HG02798 (cell line): ENCODE measurements around the gene PPP2R2D.
"Not testable (repeated sequence)": the region's sequence is repeated elsewhere in the genome, so short reads cannot be mapped to it uniquely, and the experiment has no call there.

Experiments used
- ATAC-seq: cut with Tn5 transposase; IDR thresholded peaks from one replicate; pipeline ENCODE4 v1.9.1; 2021; ENCODE audit warnings: mild to moderate bottlenecking; ENCODE audit not compliant: unreplicated experiment, poor library complexity

PPP2R2D gene

GRCh38 chr10:131943021-131943814 is 42.4 kb downstream of the PPP2R2D start:
- no peak for ATAC-seq

- no peak for ATAC-seq
These were observed 43.6 kb downstream of the PPP2R2D start for GRCh38 chr10:131944412-131944811.

GRCh38 chr10:131944976-131945695 is 44.3 kb downstream of the PPP2R2D start:
- no peak for ATAC-seq

- no peak for ATAC-seq
These were observed 45.5 kb downstream of the PPP2R2D start for GRCh38 chr10:131946321-131946751.

GRCh38 chr10:131946880-131947279 is 46.1 kb downstream of the PPP2R2D start:
- ATAC-seq = no peak

- no peak for ATAC-seq
These were observed 47.0 kb downstream of the PPP2R2D start for GRCh38 chr10:131947631-131948347.

- no peak for ATAC-seq
These were observed 47.7 kb downstream of the PPP2R2D start for GRCh38 chr10:131948501-131948900.

- ATAC-seq = no peak
These were observed 48.4 kb downstream of the PPP2R2D start for GRCh38 chr10:131949041-131949862.

GRCh38 chr10:131949908-131950307 is 49.1 kb downstream of the PPP2R2D start:
- ATAC-seq = not testable (repeated sequence)

- no peak for ATAC-seq
These were observed 53.7 kb downstream of the PPP2R2D start for GRCh38 chr10:131954356-131954965.

GRCh38 chr10:131955591-131956340 is 55.0 kb downstream of the PPP2R2D start:
- no peak for ATAC-seq

- ATAC-seq = no peak
These were observed 59.0 kb downstream of the PPP2R2D start for GRCh38 chr10:131959841-131960240.

- no peak for ATAC-seq
These were observed 59.8 kb downstream of the PPP2R2D start for GRCh38 chr10:131960631-131961046.

- no peak for ATAC-seq
These were observed 60.4 kb downstream of the PPP2R2D start for GRCh38 chr10:131961047-131961776.

- ATAC-seq = no peak
These were observed 61.2 kb downstream of the PPP2R2D start for GRCh38 chr10:131961777-131962662.

- no peak for ATAC-seq
These were observed 62.5 kb downstream of the PPP2R2D start for GRCh38 chr10:131963350-131963749.

- no peak for ATAC-seq
These were observed 63.0 kb downstream of the PPP2R2D start for GRCh38 chr10:131963811-131964210.
